ENCODE data around the gene IQCK.

The IQCK gene

DNA sequence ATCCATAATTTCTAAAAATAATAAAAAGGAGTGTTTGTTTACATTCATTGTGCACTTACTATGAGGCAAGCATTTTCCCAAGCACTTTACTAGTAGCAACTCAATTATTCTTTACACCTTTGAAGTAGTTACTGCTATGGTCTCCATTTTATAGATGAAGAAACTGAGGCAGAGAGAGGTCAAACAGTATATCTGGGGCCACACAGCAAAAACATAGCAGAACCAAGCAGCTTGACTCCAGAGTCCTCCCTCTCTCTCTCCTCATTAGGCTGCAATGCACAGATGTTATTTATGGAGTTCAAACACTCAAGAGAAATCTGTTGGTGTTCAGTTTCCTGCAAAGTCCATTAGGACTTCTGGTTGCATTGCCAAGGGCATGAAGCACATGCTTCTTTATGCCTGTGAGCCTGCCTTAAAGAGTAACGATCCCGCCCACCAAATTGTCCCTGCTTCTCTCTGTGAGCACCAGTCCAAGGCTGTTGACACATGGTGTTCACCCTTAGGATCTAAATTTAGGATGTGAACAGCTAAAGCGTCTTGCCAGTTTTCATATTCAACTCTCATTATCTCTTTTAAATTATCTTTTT, 122.5 kb downstream of the IQCK start:
- Mint-ChIP-seq H3K9me3 (no peaks in the 10 kb centered on the region), H3K27me3 (no peaks in the 10 kb centered on the region), H3K27ac (no peak overlapping the region), H3K36me3 (peaks cover 2% of the 10 kb centered on the region), H3K4me1 (peaks cover 3% of the 10 kb centered on the region), H3K4me3 (no peak overlapping the region)

DNA sequence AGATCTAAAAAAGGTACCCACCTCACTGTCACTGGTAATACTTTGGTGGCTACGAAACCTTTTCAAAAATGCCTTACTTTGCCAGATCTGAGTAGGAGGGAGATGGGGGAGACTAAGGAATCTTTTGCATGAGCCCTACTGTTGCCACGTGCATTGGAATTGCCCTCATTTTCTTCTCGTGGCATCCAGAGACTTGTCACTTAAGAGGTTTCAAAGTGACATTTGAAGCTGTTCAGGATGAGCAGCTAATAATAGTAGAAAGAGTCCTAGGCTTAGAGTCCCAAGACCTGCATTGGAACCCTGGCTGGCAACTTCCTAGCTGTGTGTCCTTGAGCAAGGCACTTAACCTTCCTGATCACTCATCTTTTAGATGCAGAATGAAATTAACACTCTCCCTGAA, 123.1 kb downstream of the IQCK start:
- H3K4me3 Mint-ChIP-seq, result no peak overlapping the region
- H3K36me3 Mint-ChIP-seq, result peaks cover 2% of the 10 kb centered on the region
- H3K4me1 Mint-ChIP-seq, result peaks cover 3% of the 10 kb centered on the region
- H3K27me3 Mint-ChIP-seq, result no peaks in the 10 kb centered on the region
- H3K9me3 Mint-ChIP-seq, result no peaks in the 10 kb centered on the region
- no peak overlapping the region for H3K27ac Mint-ChIP-seq

DNA sequence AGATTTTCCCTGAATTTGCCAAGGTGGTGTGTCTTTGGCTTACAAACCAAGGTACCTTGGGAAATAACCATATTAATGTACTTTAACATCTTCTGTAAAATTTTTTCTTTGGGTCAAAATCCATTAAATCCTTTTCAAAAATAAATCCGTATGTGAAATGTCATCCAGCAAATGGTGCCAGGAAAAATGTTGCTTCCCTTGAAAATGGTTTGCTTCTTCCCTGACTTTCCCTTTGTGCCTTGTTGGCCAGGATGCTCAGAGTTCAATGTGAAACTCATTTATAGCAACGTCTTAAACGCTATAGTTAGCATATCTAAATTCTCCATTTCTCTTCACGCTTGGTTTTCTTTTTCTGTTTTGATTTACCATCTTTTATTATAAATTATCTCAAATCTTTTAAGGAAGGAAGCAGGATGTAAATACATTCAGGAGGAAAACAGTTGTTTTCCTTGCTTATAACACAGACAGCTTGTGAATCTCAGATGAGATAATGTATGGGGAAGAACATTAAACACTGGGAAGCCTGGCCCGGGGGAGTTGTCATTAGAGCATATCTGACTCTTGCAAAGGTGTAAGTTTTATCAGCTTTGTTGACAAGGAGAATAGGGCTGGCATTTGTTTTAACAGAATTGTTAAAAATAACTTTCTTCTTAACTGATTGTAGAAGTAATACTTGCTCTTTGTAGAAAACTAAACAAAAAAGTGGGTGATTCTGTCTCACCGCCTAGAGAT, 124.5 kb downstream of the IQCK start:
- Mint-ChIP-seq H3K27ac (no peak overlapping the region), H3K4me1 (peaks cover 3% of the 10 kb centered on the region), H3K4me3 (no peak overlapping the region), H3K27me3 (no peaks in the 10 kb centered on the region), H3K36me3 (peaks cover 2% of the 10 kb centered on the region), H3K9me3 (no peaks in the 10 kb centered on the region)

DNA sequence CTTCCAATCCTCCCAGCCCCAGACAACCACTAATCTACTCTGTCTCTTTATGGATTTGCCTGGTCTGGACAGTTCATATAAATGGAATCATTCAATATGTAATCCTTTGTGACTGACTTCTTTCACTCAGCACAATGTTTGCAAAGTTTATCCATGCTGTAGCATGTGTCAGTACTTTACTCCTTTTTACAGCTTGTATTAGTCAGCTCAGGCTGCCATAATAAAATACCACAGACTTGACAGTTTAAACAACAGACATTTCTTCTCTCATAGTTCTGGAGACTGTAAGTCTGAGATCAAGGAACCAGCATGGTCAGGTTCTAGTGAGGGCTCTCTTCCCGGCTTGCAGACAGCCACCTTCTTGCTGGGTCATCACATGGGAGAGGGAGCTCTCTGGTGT, 125.3 kb downstream of the IQCK start:
- Mint-ChIP-seq H3K27me3 (no peaks in the 10 kb centered on the region), H3K4me3 (no peak overlapping the region), H3K4me1 (peaks cover 3% of the 10 kb centered on the region), H3K27ac (no peak overlapping the region), H3K36me3 (no peaks in the 10 kb centered on the region), H3K9me3 (no peaks in the 10 kb centered on the region)

- H3K27me3 Mint-ChIP-seq, result no peaks in the 10 kb centered on the region
- H3K4me3 Mint-ChIP-seq, result no peak overlapping the region
- no peaks in the 10 kb centered on the region for H3K9me3 Mint-ChIP-seq
- peaks cover 3% of the 10 kb centered on the region for H3K4me1 Mint-ChIP-seq
- H3K27ac Mint-ChIP-seq, result no peak overlapping the region
- no peaks in the 10 kb centered on the region for H3K36me3 Mint-ChIP-seq
Observed at GRCh38 chr16:19844945-19845641, 127.0 kb downstream of the IQCK start.

GRCh38 chr16:19846436-19846835, 128.4 kb downstream of the IQCK start:
- H3K4me3 Mint-ChIP-seq, result no peak overlapping the region
- H3K36me3 Mint-ChIP-seq, result no peaks in the 10 kb centered on the region
- no peak overlapping the region for H3K27ac Mint-ChIP-seq
- no peaks in the 10 kb centered on the region for H3K9me3 Mint-ChIP-seq
- H3K27me3 Mint-ChIP-seq, result no peaks in the 10 kb centered on the region
- H3K4me1 Mint-ChIP-seq, result peaks cover 3% of the 10 kb centered on the region

GRCh38 chr16:19848756-19849155, 130.7 kb downstream of the IQCK start:
- Mint-ChIP-seq H3K27ac (no peak overlapping the region), H3K27me3 (no peaks in the 10 kb centered on the region), H3K4me3 (no peak overlapping the region), H3K9me3 (no peaks in the 10 kb centered on the region), H3K4me1 (no peaks in the 10 kb centered on the region), H3K36me3 (no peaks in the 10 kb centered on the region)

DNA sequence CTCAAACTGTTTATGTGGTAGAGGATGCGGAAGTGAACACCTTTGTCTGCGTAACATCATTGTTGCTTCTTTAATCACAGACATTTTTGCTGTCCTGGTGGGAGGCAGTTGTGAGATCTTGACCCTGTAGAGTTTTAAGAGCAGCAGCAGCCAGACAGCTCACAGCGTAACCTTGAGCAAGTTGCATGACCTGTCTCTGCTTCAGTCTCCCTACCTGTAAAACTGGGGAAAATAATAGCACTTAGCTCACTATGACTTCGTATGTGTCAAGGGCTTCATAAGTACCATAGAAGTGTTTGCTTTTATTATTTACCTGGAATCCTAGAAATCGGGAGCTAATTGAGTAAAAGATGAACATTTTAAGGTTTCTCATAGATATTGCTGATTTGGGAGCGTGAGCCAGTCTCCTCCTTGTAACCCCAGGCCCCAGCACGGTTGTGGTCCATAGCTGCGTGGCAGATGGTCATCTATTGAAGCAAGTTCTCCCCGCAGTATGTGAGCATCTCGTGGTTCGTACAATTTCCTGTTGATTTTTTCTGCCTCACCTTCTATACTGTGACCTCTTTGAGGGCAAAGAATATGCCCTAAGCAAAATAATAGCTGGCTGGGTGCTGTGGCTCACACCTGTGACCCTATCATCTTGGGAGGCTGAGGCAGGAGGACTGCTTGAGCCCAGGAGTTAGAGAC, 132.2 kb downstream of the IQCK start:
- Mint-ChIP-seq H3K27ac (no peak overlapping the region), H3K27me3 (no peaks in the 10 kb centered on the region)

DNA sequence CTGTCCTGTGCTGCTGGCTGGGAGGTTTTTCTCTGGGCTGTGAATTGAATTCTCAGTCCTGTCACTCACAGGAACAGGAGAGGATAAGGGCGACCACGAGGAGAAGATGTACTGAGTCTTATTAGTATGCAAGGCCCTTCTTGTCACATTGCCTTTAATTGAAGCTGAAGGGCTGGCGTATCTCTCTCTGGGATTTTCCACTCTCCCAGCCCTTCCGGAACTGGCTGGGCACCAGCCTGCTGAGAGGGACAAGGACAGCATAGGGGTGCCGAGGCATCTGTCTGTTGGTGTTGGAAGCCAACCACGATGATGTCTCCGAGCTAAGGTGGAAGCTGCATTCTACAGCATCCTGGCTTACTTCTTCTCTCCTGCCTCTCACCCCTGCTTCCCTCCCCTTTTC, 133.4 kb downstream of the IQCK start:
- no peaks in the 10 kb centered on the region for H3K27me3 Mint-ChIP-seq
- no peaks in the 10 kb centered on the region for H3K4me1 Mint-ChIP-seq
- no peaks in the 10 kb centered on the region for H3K9me3 Mint-ChIP-seq
- H3K27ac Mint-ChIP-seq, result no peak overlapping the region
- H3K36me3 Mint-ChIP-seq, result no peaks in the 10 kb centered on the region
- no peak overlapping the region for H3K4me3 Mint-ChIP-seq

More for the DNA sequence above, 132.2 kb downstream of the IQCK start:
- Mint-ChIP-seq H3K4me1 (no peaks in the 10 kb centered on the region), H3K9me3 (no peaks in the 10 kb centered on the region), H3K4me3 (no peak overlapping the region), H3K36me3 (no peaks in the 10 kb centered on the region)

DNA sequence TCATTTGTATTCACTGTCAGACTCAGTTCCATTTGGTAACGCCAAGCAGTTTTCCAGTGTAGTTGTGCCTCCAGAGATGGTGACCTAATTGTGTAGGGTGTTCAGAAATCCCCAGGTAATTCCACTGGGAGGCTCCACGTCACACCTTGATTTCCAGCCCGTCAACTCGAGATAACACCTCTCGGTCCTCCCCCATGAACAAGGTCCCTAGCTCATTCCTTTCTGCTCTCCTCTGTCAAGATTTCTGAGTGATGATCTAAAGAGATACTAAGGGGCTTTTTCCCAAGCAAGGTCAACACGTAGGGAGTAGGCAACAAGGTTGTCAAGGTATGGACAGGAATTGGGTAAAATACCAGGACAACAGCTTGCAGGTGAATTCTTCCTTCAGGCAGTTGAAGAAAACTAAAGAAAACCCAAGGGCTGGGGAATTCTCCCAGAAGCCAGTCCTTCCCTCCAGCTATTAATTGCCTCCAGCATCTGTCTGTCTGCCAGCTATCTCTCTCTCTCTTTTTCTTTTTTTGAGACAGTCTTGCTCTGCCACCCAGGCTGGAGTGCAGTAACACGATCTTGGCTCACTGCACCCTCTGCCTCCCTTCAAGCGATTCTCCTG, 135.2 kb downstream of the IQCK start:
- Mint-ChIP-seq H3K4me3 (no peak overlapping the region), H3K27me3 (no peaks in the 10 kb centered on the region)

GRCh38 chr16:19853742-19854542, 135.9 kb downstream of the IQCK start:
- no peaks in the 10 kb centered on the region for H3K27me3 Mint-ChIP-seq
- H3K4me3 Mint-ChIP-seq, result no peak overlapping the region
- no peaks in the 10 kb centered on the region for H3K9me3 Mint-ChIP-seq
- H3K36me3 Mint-ChIP-seq, result peaks cover 5% of the 10 kb centered on the region
- no peaks in the 10 kb centered on the region for H3K4me1 Mint-ChIP-seq
- no peak overlapping the region for H3K27ac Mint-ChIP-seq

More for the DNA sequence above, 135.2 kb downstream of the IQCK start:
- H3K4me1 Mint-ChIP-seq, result no peaks in the 10 kb centered on the region
- no peaks in the 10 kb centered on the region for H3K9me3 Mint-ChIP-seq
- H3K36me3 Mint-ChIP-seq, result peaks cover 4% of the 10 kb centered on the region
- H3K27ac Mint-ChIP-seq, result no peak overlapping the region

GRCh38 chr16:19854543-19854876, 136.4 kb downstream of the IQCK start:
- Mint-ChIP-seq H3K27me3 (no peaks in the 10 kb centered on the region), H3K36me3 (peaks cover 5% of the 10 kb centered on the region), H3K4me3 (no peak overlapping the region), H3K27ac (no peak overlapping the region), H3K9me3 (no peaks in the 10 kb centered on the region), H3K4me1 (no peaks in the 10 kb centered on the region)

- H3K9me3 Mint-ChIP-seq, result no peaks in the 10 kb centered on the region
- H3K4me1 Mint-ChIP-seq, result no peaks in the 10 kb centered on the region
- H3K36me3 Mint-ChIP-seq, result peaks cover 5% of the 10 kb centered on the region
- no peaks in the 10 kb centered on the region for H3K27me3 Mint-ChIP-seq
- no peak overlapping the region for H3K4me3 Mint-ChIP-seq
- no peak overlapping the region for H3K27ac Mint-ChIP-seq
Observed at GRCh38 chr16:19856120-19856519, 138.0 kb downstream of the IQCK start.

DNA sequence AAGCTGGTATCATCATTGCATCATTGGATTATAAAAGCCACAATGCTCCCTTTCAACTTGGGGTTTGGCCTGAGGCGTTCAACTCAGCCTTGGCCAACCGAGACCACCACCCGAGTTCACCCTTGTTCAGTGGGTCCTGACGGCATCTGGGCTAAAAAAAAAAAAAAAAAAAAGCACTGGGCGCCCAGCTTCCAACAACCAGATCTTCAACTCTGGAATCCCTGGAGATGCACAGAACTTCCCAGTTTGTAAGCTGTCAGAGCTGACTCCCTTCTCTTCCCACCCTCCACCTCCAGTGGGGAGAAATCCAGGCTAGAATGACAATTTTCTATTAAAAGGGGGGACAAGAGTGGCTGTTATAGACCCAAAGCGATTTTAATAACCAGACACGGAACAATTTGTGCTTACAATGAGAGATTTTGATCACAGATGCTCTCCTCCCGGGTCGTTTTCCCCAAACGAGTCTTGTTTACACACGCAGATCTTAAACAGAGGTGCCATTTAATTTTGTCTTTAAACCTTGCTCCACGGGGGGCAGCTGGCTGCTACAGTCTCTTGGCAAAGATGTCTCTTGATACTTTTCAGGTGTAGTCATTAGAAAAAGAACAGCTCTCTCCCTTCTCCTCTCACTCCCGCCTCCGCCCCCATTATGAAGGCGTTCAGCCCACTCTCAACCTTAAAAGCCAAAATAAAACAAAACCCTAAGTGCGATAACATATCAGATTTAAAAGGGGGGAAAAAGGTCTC, 139.7 kb downstream of the IQCK start:
- H3K4me3 Mint-ChIP-seq, result no peak overlapping the region
- no peaks in the 10 kb centered on the region for H3K27me3 Mint-ChIP-seq
- H3K36me3 Mint-ChIP-seq, result peaks cover 5% of the 10 kb centered on the region
- H3K4me1 Mint-ChIP-seq, result no peaks in the 10 kb centered on the region
- H3K27ac Mint-ChIP-seq, result no peak overlapping the region
- H3K9me3 Mint-ChIP-seq, result no peaks in the 10 kb centered on the region
